PC-3 (cell line): ENCODE results near the gene HDAC4. TPM values are rescaled to one million over a fixed set of nuclear protein-coding genes. Genes with fewer than 3 reads are reported as not detected.

ENCODE experiments used
- ATAC-seq: fragments of 200-7000 bp; cut with Tn5 transposase; 2 replicates; pipeline ENCODE4 v1.9.1; 2020; ENCODE audit warnings: mild to moderate bottlenecking, moderate library complexity
- BruUV-seq: library from RNA; stranded (reverse); fragments of 400-500 nt; replicated peaks from 2 replicates; lab custom pipeline; 2021; lab: Mats Ljungman, UMichigan
- CTCF ChIA-PET: fragments of 300-600 bp; sonication (Branson Sonifier 250); formaldehyde crosslinking; loops from one replicate; lab custom pipeline; 2022; ENCODE audit warnings: antibody characterized with exemption; lab: Charles Lee
- POLR2A ChIA-PET: fragments of 300-600 bp; sonication (Branson Sonifier 250); formaldehyde crosslinking; loops from one replicate; lab custom pipeline; 2022; ENCODE audit warnings: antibody characterized with exemption; ENCODE audit not compliant: unreplicated experiment; lab: Charles Lee
- DNase-seq: peaks from one replicate; pipeline ENCODE4 v3.0.0-alpha.2; 2015
- H2AFZ ChIP-seq: fragments of 300-600 bp; sonication (generic); 2 replicates; pipeline ENCODE4 v1.6.0; 2016; ENCODE audit warnings: antibody characterized with exemption, low read length
- H3F3A ChIP-seq: fragments of 300-600 bp; sonication (generic); one replicate; pipeline ENCODE4 v1.6.0; 2017; ENCODE audit warnings: antibody characterized with exemption, low read length, control low read depth, mild to moderate bottlenecking; ENCODE audit not compliant: unreplicated experiment
- H3K27ac ChIP-seq: fragments of 300-600 bp; sonication (generic); 2 replicates; pipeline ENCODE4 v1.5.1; 2016; ENCODE audit warnings: mild to moderate bottlenecking, low read length
- H3K27me3 ChIP-seq: fragments of 300-600 bp; sonication (generic); 2 replicates; pipeline ENCODE4 v1.6.1; 2016; ENCODE audit warnings: low read length, mixed read lengths
- H3K36me3 ChIP-seq: fragments of 300-600 bp; sonication (generic); 2 replicates; pipeline ENCODE4 v1.6.1; 2016; ENCODE audit warnings: low read depth, mixed run types, low read length, mixed read lengths
- H3K4me1 ChIP-seq: fragments of 300-600 bp; sonication (generic); 2 replicates; pipeline ENCODE4 v1.5.1; 2016; ENCODE audit warnings: low read length; ENCODE audit not compliant: insufficient read depth
- H3K4me2 ChIP-seq: fragments of 300-600 bp; sonication (generic); 2 replicates; pipeline ENCODE4 v1.6.0; 2016; ENCODE audit warnings: low read length
- H3K4me3 ChIP-seq: fragments of 300-600 bp; sonication (generic); 2 replicates; pipeline ENCODE4 v1.5.1; 2016; ENCODE audit warnings: mild to moderate bottlenecking, low read length, mixed read lengths
- H3K79me2 ChIP-seq: fragments of 300-600 bp; sonication (generic); 2 replicates; pipeline ENCODE4 v1.6.1; 2017; ENCODE audit warnings: low read length, mixed read lengths
- H3K9ac ChIP-seq: fragments of 300-600 bp; sonication (generic); 2 replicates; pipeline ENCODE4 v1.6.0; 2016; ENCODE audit warnings: mild to moderate bottlenecking, low read length
- H3K9me2 ChIP-seq: fragments of 300-600 bp; sonication (generic); replicated peaks from 2 replicates; pipeline ENCODE4 v1.6.1; 2016; ENCODE audit warnings: mixed run types, low read length, mixed read lengths
- H3K9me3 ChIP-seq: fragments of 300-600 bp; sonication (generic); 2 replicates; pipeline ENCODE4 v1.6.1; 2016; ENCODE audit warnings: low read length, mixed read lengths
- H4K20me1 ChIP-seq: fragments of 300-600 bp; sonication (generic); 2 replicates; pipeline ENCODE4 v1.6.1; 2016; ENCODE audit warnings: low read length, mixed read lengths
- CTCF ChIP-seq: fragments of 300-600 bp; sonication (generic); conservative IDR thresholded peaks from 2 replicates; pipeline ENCODE4 v1.5.1; 2017; ENCODE audit warnings: antibody characterized with exemption, low read depth, mild to moderate bottlenecking, low read length
- EZH2 ChIP-seq: fragments of 300-600 bp; sonication (generic); IDR thresholded peaks from one replicate; pipeline ENCODE4 v1.6.1; 2017; ENCODE audit warnings: antibody characterized with exemption, mild to moderate bottlenecking, low read length; ENCODE audit not compliant: unreplicated experiment
- EZH2phosphoT487 ChIP-seq: fragments of 300-600 bp; sonication (generic); IDR thresholded peaks from 2 replicates; pipeline ENCODE4 v1.6.1; 2018; ENCODE audit warnings: mild to moderate bottlenecking, antibody characterized with exemption, low read length, borderline replicate concordance
- intact Hi-C: fragments of 100-400 bp; cut with micrococcal nuclease; formaldehyde crosslinking; loops from 2 replicates; pipeline ENCODE4 v1.9.0; 2023
- total RNA-seq: library from RNA; depleted of rRNA; stranded (reverse); fragments of >200 nt; gene quantifications from 2 replicates; pipeline ENCODE4 v1.2.3, GENCODE V29; 2014

The HDAC4 gene
- total RNA-seq, 1 experiment from 2014 or later, result 8.5 TPM

- H3K36me3 ChIP-seq, result no peaks in the 10 kb centered on the region
- no TSS peak for BruUV-seq
- no peak for TF ChIP-seq EZH2
- TF ChIP-seq EZH2phosphoT487, result no peak
- TF ChIP-seq CTCF, result no peak
- H4K20me1 ChIP-seq, result no peaks in the 10 kb centered on the region
- H3K79me2 ChIP-seq, result no peaks in the 10 kb centered on the region
- DNase-seq (no peak), ATAC-seq (no peak)
- intact Hi-C loops, result no loop called here
- no peaks in the 10 kb centered on the region for H3K27me3 ChIP-seq
- no peak overlapping the region for H3K9ac ChIP-seq
- H3K27ac ChIP-seq, result no peak overlapping the region
- no peak overlapping the region for H3K4me3 ChIP-seq
- no peaks in the 10 kb centered on the region for H3K4me1 ChIP-seq
- H3F3A ChIP-seq, result no peaks in the 10 kb centered on the region
- H3K9me2 ChIP-seq, result no peaks in the 10 kb centered on the region
- CTCF ChIA-PET, result no interaction called here
- POLR2A ChIA-PET, result no interaction called here
- H3K4me2 ChIP-seq, result no peak overlapping the region
- no peak overlapping the region for H2AFZ ChIP-seq
- no peaks in the 10 kb centered on the region for H3K9me3 ChIP-seq
These were observed 189.3 kb downstream of the HDAC4 start for GRCh38 chr2:239211396-239212094.

- intact Hi-C loops, result no loop called here
- TF ChIP-seq EZH2, result no peak
- TF ChIP-seq EZH2phosphoT487, result no peak
- TF ChIP-seq CTCF, result no peak
These were observed 191.0 kb downstream of the HDAC4 start for GRCh38 chr2:239209783-239210182.

GRCh38 chr2:239208465-239209180 is 192.2 kb downstream of the HDAC4 start:
- no peak for TF ChIP-seq EZH2phosphoT487
- TF ChIP-seq CTCF, result no peak
- no peak for TF ChIP-seq EZH2
- DNase-seq (no peak), ATAC-seq (peak; percentile 37; the same call in 1 of the 2 replicates)
- Histone ChIP-seq H3K4me1 (no peaks in the 10 kb centered on the region), H3K27me3 (no peaks in the 10 kb centered on the region), H3K4me2 (no peak overlapping the region), H3K36me3 (no peaks in the 10 kb centered on the region), H3K9me3 (no peaks in the 10 kb centered on the region), H3K4me3 (no peak overlapping the region), H3K9ac (no peak overlapping the region), H2AFZ (no peak overlapping the region), H3K9me2 (no peaks in the 10 kb centered on the region), H3K27ac (no peak overlapping the region), H3F3A (no peaks in the 10 kb centered on the region), H3K79me2 (no peaks in the 10 kb centered on the region), H4K20me1 (no peaks in the 10 kb centered on the region)
- intact Hi-C loops, result no loop called here
- BruUV-seq, result no TSS peak
- ChIA-PET POLR2A (no interaction called here), CTCF (interaction anchor here (0.7 kb wide), 1 partner anchor 65 kb away, joined by 3 read pairs; no protein-coding TSS in a partner anchor)

More at GRCh38 chr2:239209783-239210182, 191.0 kb downstream of the HDAC4 start:
- Histone ChIP-seq H3K4me3 (no peak overlapping the region), H4K20me1 (no peaks in the 10 kb centered on the region), H3K9me2 (no peaks in the 10 kb centered on the region), H3K4me2 (no peak overlapping the region), H3K36me3 (no peaks in the 10 kb centered on the region), H2AFZ (no peak overlapping the region), H3K27me3 (no peaks in the 10 kb centered on the region), H3K27ac (no peak overlapping the region), H3K4me1 (no peaks in the 10 kb centered on the region), H3K79me2 (no peaks in the 10 kb centered on the region), H3F3A (no peaks in the 10 kb centered on the region), H3K9me3 (no peaks in the 10 kb centered on the region), H3K9ac (no peak overlapping the region)
- no TSS peak for BruUV-seq
- DNase-seq, result no peak
- ChIA-PET CTCF (no interaction called here), POLR2A (no interaction called here)
- ATAC-seq, result no peak
